Measurements from ENCODE around the gene CLDN7. TPM values are rescaled to one million over a fixed set of nuclear protein-coding genes. Genes with fewer than 3 reads are reported as not detected.

Gene CLDN7
- total RNA-seq, 2 donors from 2014 or later = 142 to 149 TPM

- no peaks in the 10 kb centered on the region for H3K9me3 ChIP-seq (ENCODE audit: control insufficient read depth, low read length)
- Mint-ChIP-seq H3K27me3 (ENCODE audit: insufficient read depth) (no peaks in the 10 kb centered on the region), H3K9me3 (no peaks in the 10 kb centered on the region), H3K27ac (peak overlapping the region; percentile 100), H3K36me3 (ENCODE audit: low read depth) (peaks cover 29% of the 10 kb centered on the region), H3K4me3 (peak overlapping the region; percentile 91), H3K4me1 (peaks cover 25% of the 10 kb centered on the region)
- whole genome bisulfite sequencing, 2 experiments (ENCODE audit: insufficient coverage in 1 of 2, insufficient read length in 1 of 2) = 89% methylated on average over 5 of the region's 5 CpGs
- no peak for DNase-seq
- H3K9ac ChIP-seq (ENCODE audit: extremely low read depth, low read length, poor library complexity, severe bottlenecking) = peak overlapping the region; percentile 90
- TF ChIP-seq CTCF (conservative IDR thresholded peaks at IDR 0.05) = no peak
- H3K27me3 ChIP-seq (ENCODE audit: control insufficient read depth, insufficient read depth, low read length, poor library complexity, severe bottlenecking) = no peaks in the 10 kb centered on the region
- H3K36me3 ChIP-seq (ENCODE audit: control insufficient read depth, insufficient read depth, low read length) = peaks cover 26% of the 10 kb centered on the region
- H3K27ac ChIP-seq (ENCODE audit: low read depth, low read length) = peak overlapping the region; percentile 98
- H3K4me3 ChIP-seq (ENCODE audit: low read length) = peak overlapping the region; percentile 94
- no peaks in the 10 kb centered on the region for H3K4me1 ChIP-seq (ENCODE audit: control insufficient read depth, insufficient read depth, low read length)
These were observed 9.2 kb downstream of the CLDN7 start for GRCh38 chr17:7253082-7253481.

- Histone ChIP-seq H3K27me3 (ENCODE audit: control insufficient read depth, insufficient read depth, low read length, poor library complexity, severe bottlenecking) (no peaks in the 10 kb centered on the region), H3K27ac (ENCODE audit: low read depth, low read length) (peak within 1 kb of the TSS; percentile 98), H3K9me3 (ENCODE audit: control insufficient read depth, low read length) (no peaks in the 10 kb centered on the region), H3K9ac (ENCODE audit: extremely low read depth, low read length, poor library complexity, severe bottlenecking) (peak within 1 kb of the TSS; percentile 90), H3K4me1 (ENCODE audit: control insufficient read depth, insufficient read depth, low read length) (no peaks in the 10 kb centered on the region), H3K36me3 (ENCODE audit: control insufficient read depth, insufficient read depth, low read length) (peaks cover 26% of the 10 kb centered on the region), H3K4me3 (ENCODE audit: low read length) (peak within 1 kb of the TSS; percentile 94)
- peak; percentile 99 for DNase-seq
- Mint-ChIP-seq H3K9me3 (no peaks in the 10 kb centered on the region), H3K36me3 (ENCODE audit: low read depth) (peaks cover 29% of the 10 kb centered on the region), H3K4me1 (peaks cover 25% of the 10 kb centered on the region), H3K27ac (peak within 1 kb of the TSS; percentile 100), H3K4me3 (peak within 1 kb of the TSS; percentile 91), H3K27me3 (ENCODE audit: insufficient read depth) (no peaks in the 10 kb centered on the region)
- WGBS, 2 experiments (ENCODE audit: insufficient coverage in 1 of 2, insufficient read length in 1 of 2) = 2 to 3% methylated on average over 24 to 55 of the region's 55 CpGs
- TF ChIP-seq CTCF (conservative IDR thresholded peaks at IDR 0.05) = peak; percentile 24
These were observed 9.9 kb downstream of the CLDN7 start, which contains the start of gene ELP5 for GRCh38 chr17:7252176-7253043. Gene ELP5, plus strand, starts transcription at chr17:7252215. Its CDS starts 336 bp downstream, at chr17:7252551.

GRCh38 chr17:7251661-7252175, 10.6 kb downstream of the CLDN7 start, which contains the start of gene CTDNEP1:
Gene CTDNEP1, minus strand, starts transcription at chr17:7251734. Its CDS starts 438 bp downstream, at chr17:7251296.
- peak within 1 kb of the TSS; percentile 94 for H3K4me3 ChIP-seq (ENCODE audit: low read length)
- Mint-ChIP-seq H3K9me3 (no peaks in the 10 kb centered on the region), H3K4me3 (peak within 1 kb of the TSS; percentile 91), H3K27me3 (ENCODE audit: insufficient read depth) (no peaks in the 10 kb centered on the region), H3K27ac (peak within 1 kb of the TSS; percentile 100), H3K36me3 (ENCODE audit: low read depth) (peaks cover 26% of the 10 kb centered on the region), H3K4me1 (peaks cover 25% of the 10 kb centered on the region)
- no peaks in the 10 kb centered on the region for H3K27me3 ChIP-seq (ENCODE audit: control insufficient read depth, insufficient read depth, low read length, poor library complexity, severe bottlenecking)
- H3K27ac ChIP-seq (ENCODE audit: low read depth, low read length) = peak within 1 kb of the TSS; percentile 98
- no peaks in the 10 kb centered on the region for H3K4me1 ChIP-seq (ENCODE audit: control insufficient read depth, insufficient read depth, low read length)
- TF ChIP-seq CTCF (conservative IDR thresholded peaks at IDR 0.05) = no peak
- peaks cover 30% of the 10 kb centered on the region for H3K36me3 ChIP-seq (ENCODE audit: control insufficient read depth, insufficient read depth, low read length)
- no peaks in the 10 kb centered on the region for H3K9me3 ChIP-seq (ENCODE audit: control insufficient read depth, low read length)
- peak; percentile 100 for DNase-seq
- peak within 1 kb of the TSS; percentile 90 for H3K9ac ChIP-seq (ENCODE audit: extremely low read depth, low read length, poor library complexity, severe bottlenecking)
- WGBS, 2 experiments (ENCODE audit: insufficient coverage in 1 of 2, insufficient read length in 1 of 2) = 0% methylated on average over 15 to 41 of the region's 41 CpGs
